CD14-positive monocyte (primary cell): Measurements from ENCODE around the gene PABPN1L. TPM values are rescaled to one million over a fixed set of nuclear protein-coding genes. Genes with fewer than 3 reads are reported as not detected.

Source experiments
- DNase-seq, 3 donors: peaks; one replicate each; pipeline ENCODE4 v3.0.0-alpha.2; 2011 to 2022
- H2AFZ ChIP-seq: 2 replicates; pipeline ENCODE4 v1.6.0; 2012; ENCODE audit warnings: mild to moderate bottlenecking, low read depth, low read length, inconsistent platforms; ENCODE audit not compliant: insufficient read depth, poor library complexity, severe bottlenecking
- H3K27ac ChIP-seq, 2 donors: 1 replicate in 1 of 2; 2 replicates in 1 of 2; pipeline ENCODE4 v1.5.1; 2012 to 2013; ENCODE audit warnings: low read length in 2 of 2, control low read depth in 1 of 2, inconsistent platforms in 1 of 2, low read depth in 1 of 2, mild to moderate bottlenecking in 1 of 2
- H3K27me3 ChIP-seq, 2 donors: one replicate each; pipeline versions ENCODE4 v1.6.0 to v1.6.1; 2011 to 2013; ENCODE audit warnings: low read length in 2 of 2; ENCODE audit not compliant: control insufficient read depth in 2 of 2, insufficient read depth in 2 of 2
- H3K36me3 ChIP-seq, 2 donors: replicated peaks in 1 of 2; 1 replicate in 1 of 2; 2 replicates in 1 of 2; pipeline versions ENCODE4 v1.5.1 to v1.6.1; 2012 to 2013; ENCODE audit warnings: low read length in 2 of 2, control low read depth in 1 of 2, inconsistent platforms in 1 of 2, mild to moderate bottlenecking in 1 of 2; ENCODE audit not compliant: insufficient read depth in 2 of 2, control insufficient read depth in 1 of 2
- H3K4me1 ChIP-seq, 2 donors: 1 replicate in 1 of 2; 2 replicates in 1 of 2; pipeline versions ENCODE4 v1.5.1 to v1.6.1; 2012 to 2013; ENCODE audit warnings: low read length in 2 of 2, control low read depth in 1 of 2, inconsistent platforms in 1 of 2, mild to moderate bottlenecking in 1 of 2, moderate library complexity in 1 of 2; ENCODE audit not compliant: insufficient read depth in 2 of 2, control insufficient read depth in 1 of 2
- H3K4me2 ChIP-seq: replicated peaks from 2 replicates; pipeline ENCODE3; 2012; ENCODE audit warnings: low read length, moderate library complexity, mild to moderate bottlenecking; ENCODE audit not compliant: poor library complexity, severe bottlenecking; ENCODE audit errors: extremely low read depth
- H3K4me3 ChIP-seq, 3 experiments: fragments of 200-600 bp in 1 of 3; sonication (generic) in 1 of 3; replicated peaks in 1 of 3; 1 replicate in 2 of 3; 2 replicates in 1 of 3; pipeline ENCODE4 v1.5.1; 2011 to 2013; ENCODE audit warnings: low read length in 3 of 3, mild to moderate bottlenecking in 3 of 3, control low read depth in 2 of 3, low read depth in 2 of 3, inconsistent platforms in 1 of 3, moderate library complexity in 1 of 3
- H3K79me2 ChIP-seq: 2 replicates; pipeline ENCODE4 v1.6.0; 2012; ENCODE audit warnings: mild to moderate bottlenecking, control low read depth, inconsistent platforms, low read length, moderate library complexity; ENCODE audit not compliant: insufficient read depth
- H3K9ac ChIP-seq: 2 replicates; pipeline ENCODE4 v1.6.0; 2017; ENCODE audit warnings: low read length, mild to moderate bottlenecking; ENCODE audit not compliant: insufficient read depth, poor library complexity, severe bottlenecking
- H3K9me3 ChIP-seq, 2 donors: replicated peaks in 1 of 2; 1 replicate in 1 of 2; 2 replicates in 1 of 2; pipeline versions ENCODE4 v1.5.1 to v1.6.1; 2012 to 2013; ENCODE audit warnings: low read length in 2 of 2, control low read depth in 1 of 2; ENCODE audit not compliant: control insufficient read depth in 1 of 2, insufficient read depth in 1 of 2
- H4K20me1 ChIP-seq: 2 replicates; pipeline ENCODE4 v1.6.0; 2012; ENCODE audit warnings: mild to moderate bottlenecking, low read length, control low read depth, moderate library complexity; ENCODE audit not compliant: insufficient read depth
- H3K27ac Mint-ChIP-seq, 7 donors: one replicate each; pipeline ENCODE4 v1.8.0; 2020; ENCODE audit warnings: mild to moderate bottlenecking in 7 of 7, mixed read lengths in 7 of 7, moderate library complexity in 6 of 7, inconsistent platforms in 2 of 7
- H3K27me3 Mint-ChIP-seq, 3 donors: one replicate each; pipeline ENCODE4 v1.8.0; 2021 to 2022; ENCODE audit warnings: low read depth in 3 of 3, mild to moderate bottlenecking in 3 of 3, mixed read lengths in 3 of 3, moderate library complexity in 3 of 3, inconsistent platforms in 1 of 3
- H3K36me3 Mint-ChIP-seq, 2 donors: one replicate each; pipeline ENCODE4 v1.8.0; 2020; ENCODE audit warnings: mixed read lengths in 2 of 2, inconsistent platforms in 1 of 2, mild to moderate bottlenecking in 1 of 2
- H3K4me1 Mint-ChIP-seq: one replicate; pipeline ENCODE4 v1.8.0; 2020; ENCODE audit warnings: mild to moderate bottlenecking, mixed read lengths
- H3K4me3 Mint-ChIP-seq, 2 donors: one replicate each; pipeline ENCODE4 v1.8.0; 2020; ENCODE audit warnings: mild to moderate bottlenecking in 2 of 2, mixed read lengths in 2 of 2, moderate library complexity in 1 of 2
- H3K9me3 Mint-ChIP-seq, 7 donors: one replicate each; pipeline ENCODE4 v1.8.0; 2020 to 2022; ENCODE audit warnings: mixed read lengths in 7 of 7, mild to moderate bottlenecking in 6 of 7, moderate library complexity in 6 of 7, inconsistent platforms in 2 of 7
- CTCF ChIP-seq: fragments of 200-600 bp; IDR thresholded peaks from one replicate; pipeline ENCODE4 v1.8.0; 2022; ENCODE audit warnings: antibody characterized with exemption, mild to moderate bottlenecking
- WGBS: methylation state at CpG from one replicate; pipeline ENCODE4 v1.1.5; 2013; ENCODE audit warnings: missing lambda C conversion rate; ENCODE audit not compliant: insufficient coverage; 5-methylcytosine and 5-hydroxymethylcytosine counted together
- intact Hi-C, 2 donors: fragments of 100-400 bp; cut with micrococcal nuclease; formaldehyde crosslinking; loops; one replicate each; pipeline versions ENCODE4 v1.15.0 to v1.15.1; 2023
- polyA plus RNA-seq, 3 donors: library from polyadenylated mRNA; depleted of rRNA in 1 of 3; unstranded in 2 of 3; stranded (reverse) in 1 of 3; fragments of 300-500 nt in 2 of 3; fragments of >200 nt in 1 of 3; fragmentation: Illumina TruSeq in 2 of 3; gene quantifications; 1 replicate in 2 of 3; 2 replicates in 1 of 3; pipeline ENCODE4 v1.2.3, GENCODE V29; 2012 to 2021

PABPN1L gene
- polyA plus RNA-seq, 3 donors, result 0.39 TPM; not detected in 2

- Histone ChIP-seq H3K79me2 (no peaks in the 10 kb centered on the region), H3K9me3 (no peaks in the 10 kb centered on the region), H3K27me3 (no peaks in the 10 kb centered on the region), H3K36me3 (peaks cover 35 to 47% of the 10 kb centered on the region in 2 donors), H4K20me1 (peaks cover 11% of the 10 kb centered on the region), H3K4me2 (no peak overlapping the region), H3K27ac (no peak overlapping the region), H3K4me1 (no peaks in the 10 kb centered on the region), H3K9ac (no peak overlapping the region), H2AFZ (no peak overlapping the region), H3K4me3 (no peak overlapping the region)
- Mint-ChIP-seq H3K27me3 (no peaks in the 10 kb centered on the region), H3K9me3 (no peaks in the 10 kb centered on the region), H3K4me3 (no peak overlapping the region), H3K4me1 (no peaks in the 10 kb centered on the region), H3K27ac (no peak overlapping the region), H3K36me3 (peaks cover 26 to 45% of the 10 kb centered on the region in 2 donors)
- intact Hi-C loops, result no loop called here
- no peak for TF ChIP-seq CTCF
- no peak for DNase-seq
- WGBS, result 100% methylated on average over 6 of the region's 13 CpGs
Measured at GRCh38 chr16:88833086-88833485, 33.4 kb downstream of the PABPN1L start.

GRCh38 chr16:88831838-88832237 lies 34.6 kb downstream of the PABPN1L start:
- Histone ChIP-seq H3K4me3 (no peak overlapping the region), H3K9ac (no peak overlapping the region), H2AFZ (no peak overlapping the region), H3K4me1 (no peaks in the 10 kb centered on the region), H3K27me3 (no peaks in the 10 kb centered on the region), H3K36me3 (peaks cover 36 to 50% of the 10 kb centered on the region in 2 donors), H3K79me2 (no peaks in the 10 kb centered on the region), H3K4me2 (no peak overlapping the region), H3K27ac (no peak overlapping the region), H3K9me3 (no peaks in the 10 kb centered on the region), H4K20me1 (peaks cover 14% of the 10 kb centered on the region)
- peaks cover 28 to 50% of the 10 kb centered on the region in 2 donors for H3K36me3 Mint-ChIP-seq
- TF ChIP-seq CTCF, result no peak
- no peaks in the 10 kb centered on the region for H3K9me3 Mint-ChIP-seq
- no peaks in the 10 kb centered on the region for H3K4me1 Mint-ChIP-seq
- no peak overlapping the region for H3K4me3 Mint-ChIP-seq
- intact Hi-C loops, result no loop called here
- WGBS, result 95% methylated on average over 6 of the region's 13 CpGs
- DNase-seq, result no peak
- H3K27ac Mint-ChIP-seq, result no peak overlapping the region
- no peaks in the 10 kb centered on the region for H3K27me3 Mint-ChIP-seq
